ENCODE results near the gene GRIA4.

Gene GRIA4

GRCh38 chr11:105942921-105943320, 333.0 kb downstream of the GRIA4 start:
- ChIA-PET POLR2A (no interaction called here), CTCF (interaction anchor here (1.4 kb wide), 1 partner anchor 23 kb away, joined by 3 read pairs; no protein-coding TSS in a partner anchor)
- DNase-seq (ENCODE audit: extremely low spot score): no peak
- TF ChIP-seq CTCF (IDR thresholded peaks at IDR 0.05; ENCODE audit: control extremely low read depth, extremely low read depth, low read depth, missing control alignments): no peak

DNA sequence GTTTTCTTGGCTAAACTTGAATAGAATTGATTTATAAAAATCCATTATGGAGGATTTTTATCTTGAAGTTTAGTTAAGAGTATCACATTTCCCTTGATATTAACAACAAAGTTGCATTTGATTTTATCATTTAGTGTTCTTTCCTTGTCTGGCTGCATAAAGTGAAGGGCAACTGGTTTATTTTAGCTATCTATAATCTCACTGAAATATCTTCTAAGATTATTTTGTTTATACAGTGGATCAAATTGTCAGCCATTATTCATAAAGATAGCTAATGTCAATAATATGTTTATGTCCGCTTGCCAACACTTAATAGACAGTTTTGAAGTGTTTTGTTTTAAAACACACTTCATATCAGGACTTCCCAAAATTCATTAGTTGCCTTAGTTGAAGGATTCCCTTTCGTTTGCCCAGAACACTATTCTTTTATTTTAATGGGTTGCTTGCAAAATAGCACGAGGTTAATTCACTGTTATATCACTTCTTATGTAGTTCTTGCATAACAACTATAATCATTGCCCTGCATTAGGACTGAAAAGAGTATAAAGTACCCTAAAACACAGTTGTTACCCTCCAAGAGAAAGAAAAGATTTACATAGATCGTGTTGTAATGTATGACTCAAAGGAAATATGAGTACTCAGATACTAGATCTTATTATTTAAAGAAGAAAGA, 339.2 kb downstream of the GRIA4 start:
- ChIA-PET CTCF (interaction anchor here (1.4 kb wide), 1 partner anchor 21 kb away, joined by 4 read pairs; no protein-coding TSS in a partner anchor), POLR2A (no interaction called here)
- no peak for TF ChIP-seq CTCF (IDR thresholded peaks at IDR 0.05; ENCODE audit: control extremely low read depth, extremely low read depth, low read depth, missing control alignments)
- DNase-seq (ENCODE audit: extremely low spot score): no peak

GRCh38 chr11:105953886-105954285, 344.0 kb downstream of the GRIA4 start:
- no peak for DNase-seq (ENCODE audit: extremely low spot score)
- ChIA-PET POLR2A (no interaction called here), CTCF (interaction anchor here (1.2 kb wide), 1 partner anchor 13 kb away, joined by 3 read pairs; no protein-coding TSS in a partner anchor)
- TF ChIP-seq CTCF (IDR thresholded peaks at IDR 0.05; ENCODE audit: control extremely low read depth, extremely low read depth, low read depth, missing control alignments): no peak

DNA sequence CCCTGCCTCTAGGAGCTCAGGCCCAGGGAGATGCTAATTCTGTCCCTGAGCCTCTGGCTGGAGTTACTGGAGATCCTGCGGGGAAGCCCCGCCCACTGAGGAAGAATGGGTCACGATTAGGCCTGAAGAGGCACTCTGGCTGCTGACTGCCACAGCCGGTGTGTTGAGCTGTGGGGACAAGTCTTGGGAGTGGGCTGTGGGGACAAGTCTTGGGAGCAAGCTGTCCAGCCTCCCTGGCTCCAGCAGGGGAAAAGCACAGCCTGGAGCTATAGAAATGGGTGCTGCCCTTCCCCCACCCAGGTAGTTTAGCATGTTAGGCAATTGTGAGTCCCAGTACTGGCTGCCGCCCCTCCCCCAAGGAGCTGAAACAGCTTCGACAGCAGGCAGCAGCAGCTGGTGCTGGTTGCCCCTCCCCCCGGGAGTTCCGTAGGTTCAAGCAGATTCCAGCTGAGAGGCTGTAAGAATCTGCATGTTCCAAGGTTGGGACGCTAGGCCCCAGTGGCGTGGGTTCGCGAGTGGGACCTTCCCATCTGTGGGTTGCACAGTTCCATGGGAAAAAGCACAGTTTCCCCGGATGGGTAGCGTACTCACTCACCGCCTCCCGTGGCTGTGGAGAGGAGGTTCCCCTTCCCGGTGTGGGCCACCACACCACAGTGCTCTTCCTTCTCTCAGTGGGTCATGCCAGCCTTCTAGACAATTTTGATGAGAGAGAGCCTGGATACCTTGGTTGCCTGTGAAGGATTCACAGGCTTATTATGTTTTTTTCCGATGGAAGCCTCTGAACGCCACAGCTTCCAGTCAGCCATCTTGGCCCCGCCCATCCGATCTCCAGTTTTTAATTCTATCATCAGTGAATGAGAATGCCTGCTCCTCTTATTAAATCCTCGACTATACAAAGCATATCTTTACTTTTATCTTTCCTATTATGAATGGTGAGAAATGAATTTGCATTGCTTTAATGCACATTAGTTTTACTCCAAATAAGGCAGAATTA, 350.7 kb downstream of the GRIA4 start:
- no peak for DNase-seq (ENCODE audit: extremely low spot score)
- no peak for TF ChIP-seq CTCF (IDR thresholded peaks at IDR 0.05; ENCODE audit: control extremely low read depth, extremely low read depth, low read depth, missing control alignments)
- ChIA-PET CTCF (no interaction called here), POLR2A (no interaction called here)

DNA sequence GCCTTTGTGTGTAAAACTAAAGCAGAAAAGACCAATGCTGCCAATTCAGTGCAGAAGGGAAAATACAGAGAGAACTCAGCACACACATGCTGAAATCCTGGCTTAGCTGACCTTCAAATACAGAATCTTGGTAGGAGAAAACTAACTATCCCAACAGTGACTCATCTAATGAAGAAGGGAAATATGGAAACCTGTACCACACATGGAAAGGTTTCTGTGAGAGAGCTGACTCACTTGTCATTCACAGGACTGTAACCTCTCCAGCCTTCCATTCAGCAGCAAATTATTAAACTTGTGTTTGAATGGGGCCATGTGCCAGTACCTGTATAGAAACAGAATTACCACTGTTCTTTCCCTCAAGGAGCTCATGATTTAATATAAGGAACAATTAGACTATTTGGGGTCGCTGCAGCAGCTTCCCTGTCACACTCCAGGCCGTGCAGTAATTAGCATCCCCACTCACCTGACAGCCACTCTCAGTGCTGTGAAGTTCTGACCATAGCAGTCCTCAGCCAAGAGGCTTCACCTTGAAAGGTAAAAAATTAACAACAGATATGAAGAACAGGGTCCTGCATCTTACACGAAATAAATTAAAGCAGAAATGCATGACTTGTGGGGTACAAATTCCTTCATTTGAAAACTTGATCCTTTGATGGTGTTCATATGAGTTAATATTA, 358.3 kb downstream of the GRIA4 start:
- ChIA-PET CTCF (no interaction called here), POLR2A (no interaction called here)
- TF ChIP-seq CTCF (IDR thresholded peaks at IDR 0.05; ENCODE audit: control extremely low read depth, extremely low read depth, low read depth, missing control alignments): no peak
- DNase-seq (ENCODE audit: extremely low spot score): no peak

- ChIA-PET POLR2A (no interaction called here), CTCF (interaction anchor here (0.7 to 0.9 kb wide), 2 partner anchors 14 to 21 kb away, joined by 3 to 4 read pairs; no protein-coding TSS in a partner anchor)
- no peak for DNase-seq (ENCODE audit: extremely low spot score)
- TF ChIP-seq CTCF (IDR thresholded peaks at IDR 0.05; ENCODE audit: control extremely low read depth, extremely low read depth, low read depth, missing control alignments): no peak
These were observed 359.9 kb downstream of the GRIA4 start for GRCh38 chr11:105969756-105970155.

Data from GM10248 (cell line).